Measurements from ENCODE around the gene TMEM52B. TPM values are rescaled to one million over a fixed set of nuclear protein-coding genes. Genes with fewer than 3 reads are reported as not detected.
"Not testable (repeated sequence)": the region's sequence is repeated elsewhere in the genome, so short reads cannot be mapped to it uniquely, and the experiment has no call there.

TMEM52B gene
- total RNA-seq, 3 donors from 2014 or later: 0.33 to 0.44 TPM; not detected in 1

GRCh38 chr12:10214136-10214894, 35.5 kb downstream of the TMEM52B start:
- no peak for DNase-seq (ENCODE audit: low spot score in 2 of 2)
- Histone ChIP-seq H3K27ac (peak overlapping the region; percentile 99), H3K36me3 (no peaks in the 10 kb centered on the region), H3K27me3 (no peaks in the 10 kb centered on the region), H3K9me3 (no peaks in the 10 kb centered on the region), H3K4me1 (no peaks in the 10 kb centered on the region), H3K4me3 (peak overlapping the region; percentile 69 to 91 (median 82))
- no peak for TF ChIP-seq CTCF (IDR thresholded peaks at IDR 0.05)
- no peak for TF ChIP-seq POLR2AphosphoS5 (IDR thresholded peaks at IDR 0.05)
- TF ChIP-seq POLR2A (IDR thresholded peaks at IDR 0.05): no peak
- intact Hi-C loops (cut with DNase I; ENCODE audit: low total_unique reads): no loop called here

- Histone ChIP-seq H3K27me3 (no peaks in the 10 kb centered on the region), H3K27ac (peak overlapping the region; percentile 99), H3K4me3 (peak overlapping the region; percentile 69 to 91 (median 82)), H3K9me3 (no peaks in the 10 kb centered on the region), H3K4me1 (no peaks in the 10 kb centered on the region), H3K36me3 (no peaks in the 10 kb centered on the region)
- DNase-seq (ENCODE audit: low spot score in 2 of 2): no peak
- no peak for TF ChIP-seq POLR2A (IDR thresholded peaks at IDR 0.05)
- TF ChIP-seq CTCF (IDR thresholded peaks at IDR 0.05): no peak
- TF ChIP-seq POLR2AphosphoS5 (IDR thresholded peaks at IDR 0.05): no peak
- intact Hi-C loops (cut with DNase I; ENCODE audit: low total_unique reads): no loop called here
Observed at GRCh38 chr12:10214895-10215267, 36.0 kb downstream of the TMEM52B start.

- Histone ChIP-seq H3K9me3 (no peaks in the 10 kb centered on the region), H3K27ac (peak overlapping the region; percentile 99), H3K4me3 (peak overlapping the region; percentile 69 to 91 (median 82)), H3K36me3 (no peaks in the 10 kb centered on the region), H3K4me1 (no peaks in the 10 kb centered on the region), H3K27me3 (no peaks in the 10 kb centered on the region)
- intact Hi-C loops (cut with DNase I; ENCODE audit: low total_unique reads): no loop called here
- TF ChIP-seq CTCF (IDR thresholded peaks at IDR 0.05) (no peak), POLR2A (IDR thresholded peaks at IDR 0.05) (no peak), POLR2AphosphoS5 (IDR thresholded peaks at IDR 0.05) (no peak)
- DNase-seq (ENCODE audit: low spot score in 2 of 2): no peak
Observed at GRCh38 chr12:10215436-10215835, 36.6 kb downstream of the TMEM52B start.

GRCh38 chr12:10215946-10216345, 37.1 kb downstream of the TMEM52B start:
- intact Hi-C loops (cut with DNase I; ENCODE audit: low total_unique reads); H3K36me3 ChIP-seq; DNase-seq (ENCODE audit: low spot score in 2 of 2); H3K27me3 ChIP-seq; H3K9me3 ChIP-seq; H3K4me1 ChIP-seq; H3K27ac ChIP-seq: not testable (repeated sequence)
- peak overlapping the region in 1 of 3 donors; percentile 21 for H3K4me3 ChIP-seq

GRCh38 chr12:10218021-10218420, 39.2 kb downstream of the TMEM52B start:
- no peaks in the 10 kb centered on the region for H3K27me3 ChIP-seq
- DNase-seq (ENCODE audit: low spot score in 2 of 2): no peak
- peaks cover 0 to 9% of the 10 kb centered on the region in 2 donors for H3K4me1 ChIP-seq
- no peaks in the 10 kb centered on the region for H3K9me3 ChIP-seq
- no peak overlapping the region for H3K4me3 ChIP-seq
- intact Hi-C loops (cut with DNase I; ENCODE audit: low total_unique reads): no loop called here
- no peaks in the 10 kb centered on the region for H3K36me3 ChIP-seq
- no peak for TF ChIP-seq POLR2AphosphoS5 (IDR thresholded peaks at IDR 0.05)
- no peak for TF ChIP-seq POLR2A (IDR thresholded peaks at IDR 0.05)
- TF ChIP-seq CTCF (IDR thresholded peaks at IDR 0.05): no peak
- peak overlapping the region; percentile 49 to 88 for H3K27ac ChIP-seq

Measured in breast epithelium (tissue), 4 donors.